ENCODE results near the gene IRX5. TPM values are rescaled to one million over a fixed set of nuclear protein-coding genes. Genes with fewer than 3 reads are reported as not detected.

The IRX5 gene
- total and polyA plus RNA-seq, 2 donors (not counting 1 experiment from before 2014, with no cell fraction given): 0.05 to 0.17 TPM

GRCh38 chr16:54886078-54886477 is 44.6 kb upstream of the IRX5 start:
- no peaks in the 10 kb centered on the region for H3K27me3 ChIP-seq (ENCODE audit: control insufficient read depth, insufficient read depth, low read length)
- TF ChIP-seq EZH2 (IDR thresholded peaks at IDR 0.05; ENCODE audit: low read length, missing control alignments): no peak
- TF ChIP-seq CTCF (conservative IDR thresholded peaks at IDR 0.05 in 1 of 2, IDR thresholded peaks at IDR 0.05 in 1 of 2; ENCODE audit: low read depth in 1 of 2, low read length in 2 of 2): no peak
- no peak overlapping the region for H3K9ac ChIP-seq (ENCODE audit: insufficient read depth, low read length)
- no peaks in the 10 kb centered on the region for H3K36me3 ChIP-seq (ENCODE audit: control insufficient read depth, insufficient read depth, low read length)
- no peaks in the 10 kb centered on the region for H3K79me2 ChIP-seq (ENCODE audit: control insufficient read depth, insufficient read depth, low read length)
- no peaks in the 10 kb centered on the region for H3K4me1 ChIP-seq (ENCODE audit: control insufficient read depth, extremely low read depth, insufficient read depth, low read length)
- H3K4me2 ChIP-seq (ENCODE audit: extremely low read depth, insufficient read depth, low read length): no peak overlapping the region
- H3K9me3 ChIP-seq (ENCODE audit: control insufficient read depth, insufficient read depth, low read depth, low read length): no peaks in the 10 kb centered on the region
- H3K27ac ChIP-seq (ENCODE audit: insufficient read depth, low read length): no peak overlapping the region
- H4K20me1 ChIP-seq (ENCODE audit: control insufficient read depth, extremely low read depth, insufficient read depth, low read length): no peaks in the 10 kb centered on the region
- no peak for DNase-seq (ENCODE audit: low read depth in 2 of 2)
- H3K4me3 ChIP-seq (replicated peaks in 1 of 4; ENCODE audit: control extremely low read depth in 1 of 4, insufficient read depth in 1 of 4, low read depth in 3 of 4, low read length in 4 of 4): no peak overlapping the region
- no peak overlapping the region for H2AFZ ChIP-seq (ENCODE audit: low read length)

DNA sequence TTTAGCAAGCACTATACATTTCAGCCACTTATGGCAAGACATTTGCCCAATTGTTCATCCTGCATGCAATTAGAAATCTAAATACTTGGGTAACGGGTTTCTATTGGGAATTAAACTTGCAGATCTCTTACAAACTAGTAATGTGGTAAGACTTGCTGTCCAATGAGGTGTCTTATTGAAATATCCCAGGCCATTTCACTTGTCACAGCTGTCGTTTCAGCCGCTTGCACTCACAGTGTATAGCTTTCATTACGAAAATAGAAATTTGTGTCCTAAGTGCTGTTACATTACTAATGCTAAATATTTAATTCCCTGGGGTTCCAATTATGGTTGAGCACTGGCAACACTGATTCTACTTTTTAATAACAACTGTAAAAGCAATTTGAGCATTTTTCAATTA is 40.3 kb upstream of the IRX5 start:
- H3K36me3 ChIP-seq (ENCODE audit: control insufficient read depth, insufficient read depth, low read length): no peaks in the 10 kb centered on the region
- no peak overlapping the region for H3K4me2 ChIP-seq (ENCODE audit: extremely low read depth, insufficient read depth, low read length)
- no peak overlapping the region for H2AFZ ChIP-seq (ENCODE audit: low read length)
- H3K79me2 ChIP-seq (ENCODE audit: control insufficient read depth, insufficient read depth, low read length): no peaks in the 10 kb centered on the region
- DNase-seq (ENCODE audit: low read depth in 2 of 2): no peak
- H3K4me3 ChIP-seq (replicated peaks in 1 of 4; ENCODE audit: control extremely low read depth in 1 of 4, insufficient read depth in 1 of 4, low read depth in 3 of 4, low read length in 4 of 4): no peak overlapping the region
- no peak for TF ChIP-seq CTCF (conservative IDR thresholded peaks at IDR 0.05 in 1 of 2, IDR thresholded peaks at IDR 0.05 in 1 of 2; ENCODE audit: low read depth in 1 of 2, low read length in 2 of 2)
- no peak for TF ChIP-seq EZH2 (IDR thresholded peaks at IDR 0.05; ENCODE audit: low read length, missing control alignments)
- H3K27me3 ChIP-seq (ENCODE audit: control insufficient read depth, insufficient read depth, low read length): no peaks in the 10 kb centered on the region
- H3K9ac ChIP-seq (ENCODE audit: insufficient read depth, low read length): no peak overlapping the region
- H3K4me1 ChIP-seq (ENCODE audit: control insufficient read depth, extremely low read depth, insufficient read depth, low read length): no peaks in the 10 kb centered on the region
- H3K27ac ChIP-seq (ENCODE audit: insufficient read depth, low read length): no peak overlapping the region
- no peaks in the 10 kb centered on the region for H4K20me1 ChIP-seq (ENCODE audit: control insufficient read depth, extremely low read depth, insufficient read depth, low read length)
- H3K9me3 ChIP-seq (ENCODE audit: control insufficient read depth, insufficient read depth, low read depth, low read length): no peaks in the 10 kb centered on the region

GRCh38 chr16:54891346-54891745 is 39.3 kb upstream of the IRX5 start:
- H3K27ac ChIP-seq (ENCODE audit: insufficient read depth, low read length): no peak overlapping the region
- no peak overlapping the region for H3K4me2 ChIP-seq (ENCODE audit: extremely low read depth, insufficient read depth, low read length)
- no peak overlapping the region for H2AFZ ChIP-seq (ENCODE audit: low read length)
- no peaks in the 10 kb centered on the region for H4K20me1 ChIP-seq (ENCODE audit: control insufficient read depth, extremely low read depth, insufficient read depth, low read length)
- no peaks in the 10 kb centered on the region for H3K79me2 ChIP-seq (ENCODE audit: control insufficient read depth, insufficient read depth, low read length)
- H3K4me3 ChIP-seq (replicated peaks in 1 of 4; ENCODE audit: control extremely low read depth in 1 of 4, insufficient read depth in 1 of 4, low read depth in 3 of 4, low read length in 4 of 4): no peak overlapping the region
- TF ChIP-seq CTCF (conservative IDR thresholded peaks at IDR 0.05 in 1 of 2, IDR thresholded peaks at IDR 0.05 in 1 of 2; ENCODE audit: low read depth in 1 of 2, low read length in 2 of 2): no peak
- TF ChIP-seq EZH2 (IDR thresholded peaks at IDR 0.05; ENCODE audit: low read length, missing control alignments): no peak
- H3K9ac ChIP-seq (ENCODE audit: insufficient read depth, low read length): no peak overlapping the region
- no peaks in the 10 kb centered on the region for H3K27me3 ChIP-seq (ENCODE audit: control insufficient read depth, insufficient read depth, low read length)
- no peaks in the 10 kb centered on the region for H3K36me3 ChIP-seq (ENCODE audit: control insufficient read depth, insufficient read depth, low read length)
- H3K9me3 ChIP-seq (ENCODE audit: control insufficient read depth, insufficient read depth, low read depth, low read length): no peaks in the 10 kb centered on the region
- no peaks in the 10 kb centered on the region for H3K4me1 ChIP-seq (ENCODE audit: control insufficient read depth, extremely low read depth, insufficient read depth, low read length)
- no peak for DNase-seq (ENCODE audit: low read depth in 2 of 2)
